GM20000 (cell line): ENCODE measurements around the gene RREB1.

Experiments
- DNase-seq: peaks from one replicate; pipeline ENCODE4 v3.0.0; 2012; ENCODE audit warnings: low spot score
- CTCF ChIP-seq: IDR thresholded peaks from 2 replicates; pipeline ENCODE4 v1.5.1; 2012; ENCODE audit warnings: mild to moderate bottlenecking, control low read depth; ENCODE audit errors: extremely low read depth, missing control alignments

The RREB1 gene

GRCh38 chr6:7135755-7136154 is 28.0 kb downstream of the RREB1 start:
- no peak for TF ChIP-seq CTCF
- DNase-seq, result peak; percentile 45

GRCh38 chr6:7136859-7137334 is 29.1 kb downstream of the RREB1 start:
- no peak for TF ChIP-seq CTCF
- DNase-seq, result peak; percentile 70

GRCh38 chr6:7137335-7138045 is 29.7 kb downstream of the RREB1 start:
- DNase-seq, result peak; percentile 56
- no peak for TF ChIP-seq CTCF

- no peak for TF ChIP-seq CTCF
- DNase-seq, result no peak
These were observed 30.3 kb downstream of the RREB1 start for GRCh38 chr6:7138046-7138531.

GRCh38 chr6:7138921-7139358 is 31.2 kb downstream of the RREB1 start:
- no peak for TF ChIP-seq CTCF
- no peak for DNase-seq

GRCh38 chr6:7139835-7140470 is 32.2 kb downstream of the RREB1 start:
- no peak for TF ChIP-seq CTCF
- no peak for DNase-seq
